MG63 (cell line): ENCODE results near the gene EIF1AX. TPM values are rescaled to one million over a fixed set of nuclear protein-coding genes. Genes with fewer than 3 reads are reported as not detected.
"Not testable (repeated sequence)": the region's sequence is repeated elsewhere in the genome, so short reads cannot be mapped to it uniquely, and the experiment has no call there.

Source experiments
- DNase-seq: peaks from one replicate; pipeline ENCODE4 v3.0.0-alpha.2; 2020
- H3K27me3 ChIP-seq: fragments of 250-450 bp; sonication (Bioruptor Pico); 2 replicates; pipeline ENCODE4 v1.5.1; 2020; ENCODE audit warnings: mild to moderate bottlenecking, moderate library complexity
- H3K36me3 ChIP-seq: fragments of 250-450 bp; sonication (Bioruptor Pico); 2 replicates; pipeline ENCODE4 v1.5.1; 2020; ENCODE audit warnings: mild to moderate bottlenecking, moderate library complexity
- H3K4me3 ChIP-seq: fragments of 250-450 bp; sonication (Bioruptor Pico); 2 replicates; pipeline ENCODE4 v1.5.1; 2020; ENCODE audit warnings: mild to moderate bottlenecking, moderate library complexity
- H3K9me3 ChIP-seq: fragments of 250-450 bp; sonication (Bioruptor Pico); 2 replicates; pipeline ENCODE4 v1.5.1; 2020; ENCODE audit warnings: mild to moderate bottlenecking, moderate library complexity
- total RNA-seq: library from RNA; depleted of rRNA; stranded (reverse); fragments of >200 nt; shearing (Covaris generic); gene quantifications from 2 replicates; pipeline ENCODE4 v1.2.3, GENCODE V29; 2014; ENCODE audit warnings: low replicate concordance

The EIF1AX gene
- total RNA-seq, 1 experiment from 2014 or later: 94.2 TPM

- H3K36me3 ChIP-seq: peaks cover 74% of the 10 kb centered on the region
- no peaks in the 10 kb centered on the region for H3K9me3 ChIP-seq
- no peak overlapping the region for H3K4me3 ChIP-seq
- H3K27me3 ChIP-seq: no peaks in the 10 kb centered on the region
- DNase-seq: no peak
Measured at GRCh38 chrX:20135944-20136343, 5.7 kb downstream of the EIF1AX start.

DNA sequence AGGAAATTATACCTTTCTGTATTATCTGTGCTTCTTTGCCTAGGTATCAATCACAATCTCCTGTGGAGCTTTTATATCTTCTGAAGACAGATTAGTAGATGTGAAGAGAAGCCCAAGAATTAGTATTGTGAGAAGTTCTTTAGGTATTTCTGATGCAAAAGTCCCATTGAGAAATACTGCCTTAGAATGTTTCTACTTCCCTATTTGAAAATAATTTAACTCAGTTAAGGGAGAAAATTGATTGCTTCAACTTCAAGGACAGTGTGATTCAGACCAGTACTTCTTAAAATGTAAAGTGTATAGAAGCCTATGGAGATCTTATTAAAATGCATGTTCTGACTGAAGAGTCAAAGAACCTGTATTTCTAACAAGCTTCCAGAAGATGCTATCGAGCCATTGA lies 9.0 kb downstream of the EIF1AX start:
- H3K36me3 ChIP-seq: peaks cover 70% of the 10 kb centered on the region
- H3K9me3 ChIP-seq: no peaks in the 10 kb centered on the region
- no peak for DNase-seq

GRCh38 chrX:20130357-20130756 lies 11.3 kb downstream of the EIF1AX start:
- Histone ChIP-seq H3K27me3 (no peaks in the 10 kb centered on the region), H3K4me3 (no peak overlapping the region), H3K36me3 (peaks cover 53% of the 10 kb centered on the region), H3K9me3 (no peaks in the 10 kb centered on the region)
- DNase-seq: no peak

More for the DNA sequence above, 9.0 kb downstream of the EIF1AX start:
- Histone ChIP-seq H3K27me3 (no peaks in the 10 kb centered on the region), H3K4me3 (no peak overlapping the region)

- Histone ChIP-seq H3K27me3 (no peaks in the 10 kb centered on the region), H3K9me3 (no peaks in the 10 kb centered on the region), H3K36me3 (peaks cover 54% of the 10 kb centered on the region), H3K4me3 (no peak overlapping the region)
- DNase-seq: no peak
Measured at GRCh38 chrX:20129547-20129946, 12.1 kb downstream of the EIF1AX start.

DNA sequence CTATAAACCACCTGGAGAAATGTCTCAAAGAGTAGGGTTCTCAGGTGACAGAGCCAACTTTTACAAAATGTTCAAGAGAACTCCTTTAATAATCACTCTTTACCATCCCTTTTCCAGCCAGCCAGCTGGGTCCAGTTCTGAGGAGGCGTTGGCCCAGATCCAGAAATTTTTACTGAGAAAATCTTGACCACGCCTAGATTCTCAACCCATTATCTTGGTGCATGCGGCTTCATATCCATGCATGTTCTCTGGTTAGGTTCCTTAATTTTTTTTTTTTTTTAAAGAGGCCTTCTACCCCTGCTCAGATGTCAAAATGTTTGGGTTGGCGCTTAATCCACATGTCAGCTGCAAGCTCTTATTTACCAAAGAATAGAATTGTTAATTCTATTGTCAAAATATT lies 13.0 kb downstream of the EIF1AX start:
- peaks cover 55% of the 10 kb centered on the region for H3K36me3 ChIP-seq
- DNase-seq: no peak
- no peaks in the 10 kb centered on the region for H3K9me3 ChIP-seq
- H3K27me3 ChIP-seq: no peaks in the 10 kb centered on the region
- H3K4me3 ChIP-seq: no peak overlapping the region

DNA sequence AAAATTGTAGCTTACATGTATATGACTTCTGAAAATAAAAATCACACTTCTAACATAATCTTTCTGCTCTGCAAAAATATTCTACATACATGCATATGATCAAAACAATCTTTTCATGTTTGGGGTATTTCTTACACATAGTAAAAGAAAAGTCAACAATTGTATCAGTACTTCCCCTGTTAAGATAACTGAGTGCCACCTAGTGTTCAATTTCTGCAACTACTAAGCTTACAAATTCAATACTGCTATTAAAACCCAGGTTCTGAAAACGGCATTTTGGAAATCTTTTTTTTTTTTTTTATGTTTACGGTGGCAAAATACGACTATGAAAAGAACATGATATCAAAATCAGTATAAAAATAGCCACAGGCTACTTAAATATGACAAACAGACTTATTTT lies 14.2 kb downstream of the EIF1AX start:
- not testable (repeated sequence) for H3K9me3 ChIP-seq, H3K27me3 ChIP-seq, H3K4me3 ChIP-seq, DNase-seq
- peaks cover 43% of the 10 kb centered on the region for H3K36me3 ChIP-seq

DNA sequence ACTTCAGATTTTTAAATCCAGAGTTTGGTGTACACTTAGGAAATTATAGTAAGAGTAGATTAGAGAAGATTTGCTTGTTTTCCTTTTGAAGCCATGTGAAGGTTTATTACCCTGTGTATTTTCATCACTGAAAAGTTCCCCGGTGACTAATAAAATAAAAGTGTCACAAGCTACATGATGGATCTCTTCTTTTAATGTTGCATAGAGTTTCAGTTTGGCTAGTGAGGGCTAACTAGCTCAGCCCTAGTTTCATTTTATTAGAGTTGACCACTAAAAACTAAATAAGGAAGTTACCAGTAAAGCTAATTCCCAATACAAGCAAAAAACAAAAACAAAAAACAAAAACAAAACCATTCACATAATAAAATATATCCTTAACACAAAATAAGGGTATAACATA lies 14.8 kb downstream of the EIF1AX start:
- not testable (repeated sequence) for H3K9me3 ChIP-seq, H3K27me3 ChIP-seq, DNase-seq, H3K4me3 ChIP-seq
- peaks cover 39% of the 10 kb centered on the region for H3K36me3 ChIP-seq

GRCh38 chrX:20124964-20125363 lies 16.7 kb downstream of the EIF1AX start:
- DNase-seq: no peak
- H3K36me3 ChIP-seq: peaks cover 27% of the 10 kb centered on the region
- no peaks in the 10 kb centered on the region for H3K27me3 ChIP-seq
- H3K9me3 ChIP-seq: no peaks in the 10 kb centered on the region
- no peak overlapping the region for H3K4me3 ChIP-seq

- DNase-seq: no peak
- no peaks in the 10 kb centered on the region for H3K36me3 ChIP-seq
- H3K9me3 ChIP-seq: no peaks in the 10 kb centered on the region
- no peak overlapping the region for H3K4me3 ChIP-seq
- no peaks in the 10 kb centered on the region for H3K27me3 ChIP-seq
Measured at GRCh38 chrX:20118065-20118824, 23.4 kb downstream of the EIF1AX start.

DNA sequence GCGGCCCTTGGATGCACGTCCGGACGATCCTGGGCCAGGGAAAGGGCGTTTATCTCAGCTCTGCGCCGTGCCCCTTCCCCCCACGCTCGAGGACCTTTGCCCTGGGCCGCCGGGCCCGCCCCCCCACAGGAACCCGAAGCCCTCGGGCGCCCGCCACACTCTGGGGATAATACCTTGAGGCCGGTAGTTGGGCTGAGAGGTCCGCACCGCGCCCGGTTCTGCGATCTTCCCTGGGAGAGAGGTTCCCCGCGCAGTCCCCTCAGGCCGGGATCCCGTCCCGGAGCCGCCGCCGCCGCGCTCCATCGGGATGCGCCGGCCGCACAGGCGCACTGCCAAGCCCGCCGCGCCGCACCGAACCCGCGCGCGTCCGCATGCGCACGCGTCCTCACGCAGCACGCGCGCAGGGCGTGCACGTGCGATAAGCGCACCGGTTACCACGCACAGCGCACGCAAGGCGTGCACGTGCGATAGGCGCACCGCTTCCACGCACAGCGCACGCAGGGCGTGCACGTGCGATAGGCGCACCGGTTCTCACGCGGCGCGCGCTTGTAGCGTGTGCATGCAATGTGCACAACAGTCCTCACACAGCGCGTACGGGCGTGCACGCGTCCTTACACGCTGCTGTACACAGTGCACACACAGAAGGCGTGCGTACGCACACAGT lies 24.9 kb downstream of the EIF1AX start, which contains the start of gene MAP7D2:
Gene MAP7D2, minus strand, starts transcription at position 331 of the 664 bp plus-strand sequence. Its CDS starts 28 bp downstream, at position 303.
- Histone ChIP-seq H3K27me3 (no peaks in the 10 kb centered on the region), H3K4me3 (peak within 1 kb of the TSS; percentile 39), H3K36me3 (no peaks in the 10 kb centered on the region), H3K9me3 (no peaks in the 10 kb centered on the region)
- peak; percentile 28 for DNase-seq

GRCh38 chrX:20116087-20116576 lies 25.5 kb downstream of the EIF1AX start:
- Histone ChIP-seq H3K27me3 (no peaks in the 10 kb centered on the region), H3K4me3 (peak overlapping the region; percentile 39), H3K9me3 (no peaks in the 10 kb centered on the region), H3K36me3 (no peaks in the 10 kb centered on the region)
- peak; percentile 18 for DNase-seq

DNA sequence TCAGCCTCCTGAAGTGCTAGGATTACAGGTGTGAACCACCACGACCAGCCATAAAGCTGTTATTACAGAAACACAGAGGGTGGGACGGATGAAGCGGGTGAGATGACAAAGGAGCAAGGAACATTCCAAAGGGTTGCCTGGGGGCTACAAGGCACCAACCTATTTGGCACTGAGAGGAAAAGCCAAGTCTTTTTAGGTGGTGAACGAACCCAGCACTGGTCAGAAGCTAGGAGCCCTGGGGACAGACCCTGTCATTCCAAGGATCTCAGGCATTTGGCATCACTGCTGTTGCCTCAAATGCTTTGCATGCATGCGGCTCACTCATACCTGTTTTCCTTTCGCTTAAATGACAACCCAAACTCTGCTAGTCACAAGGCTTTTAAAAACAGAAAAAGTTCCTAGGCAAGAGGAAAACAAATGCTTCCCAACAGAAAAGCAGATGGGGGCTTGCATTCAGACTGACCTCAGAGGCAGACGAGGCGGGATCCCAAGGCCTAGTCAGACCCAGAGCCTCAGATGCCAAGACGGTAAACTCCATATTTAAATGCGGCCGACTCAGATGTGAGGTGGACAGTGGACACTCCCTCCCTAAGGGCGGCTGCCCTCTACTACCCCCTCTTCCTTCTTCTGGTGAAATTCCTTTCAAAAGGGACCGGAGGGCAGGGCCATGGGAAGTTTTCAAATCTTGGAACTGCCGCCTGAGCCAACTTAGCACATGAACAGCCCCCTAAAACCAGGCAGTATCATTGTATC lies 29.4 kb downstream of the EIF1AX start:
- Histone ChIP-seq H3K36me3 (no peaks in the 10 kb centered on the region), H3K9me3 (no peaks in the 10 kb centered on the region), H3K4me3 (no peak overlapping the region), H3K27me3 (no peaks in the 10 kb centered on the region)
- DNase-seq: no peak

DNA sequence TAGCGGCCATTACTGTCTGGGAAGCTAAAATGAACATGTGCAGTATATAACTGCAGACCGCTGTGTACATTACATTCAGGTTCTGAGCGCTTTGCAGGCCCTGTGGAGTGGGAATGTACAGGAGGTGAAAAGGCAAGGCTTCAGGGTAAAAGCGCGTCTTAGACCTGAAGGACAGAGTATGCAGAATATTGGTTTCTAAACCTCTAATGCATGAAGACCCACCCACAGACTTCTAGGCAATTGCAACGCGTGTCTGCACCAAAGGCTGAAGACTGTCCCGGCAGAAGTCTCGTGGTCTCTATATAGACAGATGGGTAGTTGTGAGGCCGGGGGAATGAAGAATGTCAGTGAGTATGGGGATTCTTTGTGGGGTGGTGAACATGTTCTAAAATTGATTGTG lies 30.4 kb downstream of the EIF1AX start:
- Histone ChIP-seq H3K36me3 (no peaks in the 10 kb centered on the region), H3K4me3 (no peak overlapping the region), H3K9me3 (no peaks in the 10 kb centered on the region), H3K27me3 (no peaks in the 10 kb centered on the region)
- no peak for DNase-seq

DNA sequence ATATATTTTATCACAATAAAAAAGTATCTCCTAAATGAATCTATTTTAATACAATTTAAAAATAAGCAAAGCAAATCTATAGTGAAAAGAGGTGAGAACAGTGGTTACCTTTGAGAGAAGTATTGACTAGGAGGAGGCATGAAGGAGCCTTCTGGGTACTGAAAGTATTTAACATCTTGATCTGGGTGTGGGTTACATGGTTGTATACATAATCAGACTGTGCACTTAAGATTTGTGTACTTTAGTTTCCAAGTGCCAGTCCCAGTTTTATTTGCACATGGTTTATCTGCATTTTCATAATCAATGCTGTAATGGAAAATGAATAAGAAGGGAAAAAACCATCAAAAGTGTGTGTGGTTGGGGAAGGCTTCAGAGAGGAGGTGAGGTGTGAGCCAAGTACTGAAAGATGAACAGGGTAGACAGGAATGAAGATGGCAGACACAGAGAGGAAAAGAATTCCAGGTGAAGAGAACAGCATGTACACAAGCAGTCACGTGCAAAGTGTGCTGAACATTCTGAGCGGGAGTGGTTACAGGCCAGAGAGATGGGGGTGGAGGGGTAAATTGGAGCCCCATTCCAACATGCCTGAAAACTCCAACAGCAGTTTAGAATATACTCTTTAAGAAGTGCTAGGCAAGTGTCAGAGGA lies 39.6 kb downstream of the EIF1AX start:
- DNase-seq: no peak
- Histone ChIP-seq H3K4me3 (no peak overlapping the region), H3K9me3 (no peaks in the 10 kb centered on the region)

GRCh38 chrX:20091499-20091898 lies 50.1 kb downstream of the EIF1AX start:
- Histone ChIP-seq H3K36me3 (no peaks in the 10 kb centered on the region), H3K27me3 (no peaks in the 10 kb centered on the region), H3K4me3 (no peak overlapping the region), H3K9me3 (no peaks in the 10 kb centered on the region)
- DNase-seq: no peak

More for the DNA sequence above, 39.6 kb downstream of the EIF1AX start:
- no peaks in the 10 kb centered on the region for H3K36me3 ChIP-seq
- no peaks in the 10 kb centered on the region for H3K27me3 ChIP-seq

- H3K9me3 ChIP-seq: no peaks in the 10 kb centered on the region
- no peak overlapping the region for H3K4me3 ChIP-seq
- H3K27me3 ChIP-seq: no peaks in the 10 kb centered on the region
- H3K36me3 ChIP-seq: no peaks in the 10 kb centered on the region
- no peak for DNase-seq
Measured at GRCh38 chrX:20089845-20090244, 51.8 kb downstream of the EIF1AX start.

DNA sequence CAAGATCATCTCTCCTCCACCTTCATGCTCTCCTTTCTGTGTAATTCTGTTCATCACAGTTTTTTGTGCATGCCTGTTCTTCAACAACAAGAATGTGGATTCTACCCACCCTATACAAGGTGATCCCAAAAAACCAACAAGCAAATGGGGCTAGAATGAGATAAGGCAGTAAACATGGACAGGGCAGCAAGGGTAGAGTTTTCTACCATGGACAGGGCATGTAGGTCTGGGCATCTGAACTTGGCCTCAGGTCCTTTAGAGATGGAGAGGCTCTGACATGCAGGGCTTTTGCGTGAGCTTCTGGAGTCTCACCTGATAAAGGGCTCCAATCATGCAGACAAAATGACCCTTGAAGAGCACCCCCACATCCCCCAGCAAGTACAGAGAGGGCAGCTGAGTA lies 61.4 kb downstream of the EIF1AX start:
- Histone ChIP-seq H3K27me3 (no peaks in the 10 kb centered on the region), H3K36me3 (no peaks in the 10 kb centered on the region), H3K9me3 (no peaks in the 10 kb centered on the region), H3K4me3 (no peak overlapping the region)
- DNase-seq: no peak
